ENCODE measurements around the gene KPNA3. TPM values are rescaled to one million over a fixed set of nuclear protein-coding genes. Genes with fewer than 3 reads are reported as not detected.

KPNA3 gene
- 26.8 TPM for total RNA-seq

- Histone ChIP-seq H3K4me3 (ENCODE audit: low read length) (peak within 1 kb of the TSS; percentile 73), H3K27me3 (ENCODE audit: insufficient read depth, low read length) (no peaks in the 10 kb centered on the region), H3K4me1 (ENCODE audit: insufficient read depth, low read length) (peaks cover 29% of the 10 kb centered on the region), H3K9me3 (ENCODE audit: low read depth, low read length) (no peaks in the 10 kb centered on the region)
Measured at GRCh38 chr13:49792550-49793324, at the start of gene KPNA3. KPNA3 (minus strand) TSS chr13:49792682; CDS start chr13:49792506, 176 bp downstream.

- Histone ChIP-seq H3K4me3 (ENCODE audit: low read length) (no peak overlapping the region), H3K4me1 (ENCODE audit: insufficient read depth, low read length) (no peaks in the 10 kb centered on the region), H3K9me3 (ENCODE audit: low read depth, low read length) (no peaks in the 10 kb centered on the region), H3K27me3 (ENCODE audit: insufficient read depth, low read length) (no peaks in the 10 kb centered on the region)
Measured at GRCh38 chr13:49841964-49842363, 49.5 kb upstream of the KPNA3 start.

GRCh38 chr13:49840675-49841074 is 48.2 kb upstream of the KPNA3 start:
- no peaks in the 10 kb centered on the region for H3K4me1 ChIP-seq (ENCODE audit: insufficient read depth, low read length)
- H3K9me3 ChIP-seq (ENCODE audit: low read depth, low read length), result no peaks in the 10 kb centered on the region
- no peaks in the 10 kb centered on the region for H3K27me3 ChIP-seq (ENCODE audit: insufficient read depth, low read length)
- H3K4me3 ChIP-seq (ENCODE audit: low read length), result no peak overlapping the region

GRCh38 chr13:49840266-49840665 is 47.8 kb upstream of the KPNA3 start:
- Histone ChIP-seq H3K27me3 (ENCODE audit: insufficient read depth, low read length) (no peaks in the 10 kb centered on the region), H3K4me3 (ENCODE audit: low read length) (no peak overlapping the region), H3K9me3 (ENCODE audit: low read depth, low read length) (no peaks in the 10 kb centered on the region), H3K4me1 (ENCODE audit: insufficient read depth, low read length) (no peaks in the 10 kb centered on the region)

GRCh38 chr13:49838989-49839388 is 46.5 kb upstream of the KPNA3 start:
- no peaks in the 10 kb centered on the region for H3K9me3 ChIP-seq (ENCODE audit: low read depth, low read length)
- H3K4me3 ChIP-seq (ENCODE audit: low read length), result no peak overlapping the region
- H3K27me3 ChIP-seq (ENCODE audit: insufficient read depth, low read length), result no peaks in the 10 kb centered on the region
- H3K4me1 ChIP-seq (ENCODE audit: insufficient read depth, low read length), result no peaks in the 10 kb centered on the region

- no peaks in the 10 kb centered on the region for H3K4me1 ChIP-seq (ENCODE audit: insufficient read depth, low read length)
- H3K27me3 ChIP-seq (ENCODE audit: insufficient read depth, low read length), result no peaks in the 10 kb centered on the region
- H3K9me3 ChIP-seq (ENCODE audit: low read depth, low read length), result no peaks in the 10 kb centered on the region
- no peak overlapping the region for H3K4me3 ChIP-seq (ENCODE audit: low read length)
Measured at GRCh38 chr13:49836516-49836915, 44.0 kb upstream of the KPNA3 start.

GRCh38 chr13:49833402-49833801 is 40.9 kb upstream of the KPNA3 start:
- Histone ChIP-seq H3K4me1 (ENCODE audit: insufficient read depth, low read length) (no peaks in the 10 kb centered on the region), H3K4me3 (ENCODE audit: low read length) (no peak overlapping the region), H3K9me3 (ENCODE audit: low read depth, low read length) (no peaks in the 10 kb centered on the region), H3K27me3 (ENCODE audit: insufficient read depth, low read length) (no peaks in the 10 kb centered on the region)

- no peaks in the 10 kb centered on the region for H3K9me3 ChIP-seq (ENCODE audit: low read depth, low read length)
- H3K4me1 ChIP-seq (ENCODE audit: insufficient read depth, low read length), result no peaks in the 10 kb centered on the region
- H3K4me3 ChIP-seq (ENCODE audit: low read length), result no peak overlapping the region
- no peaks in the 10 kb centered on the region for H3K27me3 ChIP-seq (ENCODE audit: insufficient read depth, low read length)
Measured at GRCh38 chr13:49831455-49831854, 39.0 kb upstream of the KPNA3 start.

- Histone ChIP-seq H3K27me3 (ENCODE audit: insufficient read depth, low read length) (no peaks in the 10 kb centered on the region), H3K9me3 (ENCODE audit: low read depth, low read length) (no peaks in the 10 kb centered on the region), H3K4me1 (ENCODE audit: insufficient read depth, low read length) (no peaks in the 10 kb centered on the region), H3K4me3 (ENCODE audit: low read length) (no peak overlapping the region)
Measured at GRCh38 chr13:49830721-49831120, 38.2 kb upstream of the KPNA3 start.

GRCh38 chr13:49829715-49830114 is 37.2 kb upstream of the KPNA3 start:
- no peak overlapping the region for H3K4me3 ChIP-seq (ENCODE audit: low read length)
- no peaks in the 10 kb centered on the region for H3K27me3 ChIP-seq (ENCODE audit: insufficient read depth, low read length)
- H3K9me3 ChIP-seq (ENCODE audit: low read depth, low read length), result no peaks in the 10 kb centered on the region
- H3K4me1 ChIP-seq (ENCODE audit: insufficient read depth, low read length), result no peaks in the 10 kb centered on the region

GRCh38 chr13:49828453-49828852 is 36.0 kb upstream of the KPNA3 start:
- H3K4me1 ChIP-seq (ENCODE audit: insufficient read depth, low read length), result no peaks in the 10 kb centered on the region

GRCh38 chr13:49827891-49828290 is 35.4 kb upstream of the KPNA3 start:
- Histone ChIP-seq H3K27me3 (ENCODE audit: insufficient read depth, low read length) (no peaks in the 10 kb centered on the region), H3K4me1 (ENCODE audit: insufficient read depth, low read length) (no peaks in the 10 kb centered on the region), H3K9me3 (ENCODE audit: low read depth, low read length) (no peaks in the 10 kb centered on the region), H3K4me3 (ENCODE audit: low read length) (no peak overlapping the region)

More at GRCh38 chr13:49828453-49828852, 36.0 kb upstream of the KPNA3 start:
- Histone ChIP-seq H3K4me3 (ENCODE audit: low read length) (no peak overlapping the region), H3K9me3 (ENCODE audit: low read depth, low read length) (no peaks in the 10 kb centered on the region), H3K27me3 (ENCODE audit: insufficient read depth, low read length) (no peaks in the 10 kb centered on the region)

- Histone ChIP-seq H3K27me3 (ENCODE audit: insufficient read depth, low read length) (no peaks in the 10 kb centered on the region), H3K4me1 (ENCODE audit: insufficient read depth, low read length) (no peaks in the 10 kb centered on the region), H3K4me3 (ENCODE audit: low read length) (no peak overlapping the region), H3K9me3 (ENCODE audit: low read depth, low read length) (no peaks in the 10 kb centered on the region)
Measured at GRCh38 chr13:49827336-49827735, 34.9 kb upstream of the KPNA3 start.

GRCh38 chr13:49821216-49822009 is 28.9 kb upstream of the KPNA3 start:
- Histone ChIP-seq H3K4me1 (ENCODE audit: insufficient read depth, low read length) (no peaks in the 10 kb centered on the region), H3K27me3 (ENCODE audit: insufficient read depth, low read length) (peaks cover 3% of the 10 kb centered on the region), H3K9me3 (ENCODE audit: low read depth, low read length) (no peaks in the 10 kb centered on the region), H3K4me3 (ENCODE audit: low read length) (no peak overlapping the region)

GRCh38 chr13:49820591-49821215 is 28.2 kb upstream of the KPNA3 start:
- no peaks in the 10 kb centered on the region for H3K9me3 ChIP-seq (ENCODE audit: low read depth, low read length)
- H3K4me1 ChIP-seq (ENCODE audit: insufficient read depth, low read length), result no peaks in the 10 kb centered on the region
- no peak overlapping the region for H3K4me3 ChIP-seq (ENCODE audit: low read length)
- peaks cover 3% of the 10 kb centered on the region for H3K27me3 ChIP-seq (ENCODE audit: insufficient read depth, low read length)

All from mononuclear cell (primary cell).